ENCODE data around the gene F8A3. TPM values are rescaled to one million over a fixed set of nuclear protein-coding genes. Genes with fewer than 3 reads are reported as not detected.

Gene F8A3
- total and polyA plus RNA-seq, 9 of the 15 experiments (the other 6 are each of a cell fraction or from before 2014, with no cell fraction given) = not detected

DNA sequence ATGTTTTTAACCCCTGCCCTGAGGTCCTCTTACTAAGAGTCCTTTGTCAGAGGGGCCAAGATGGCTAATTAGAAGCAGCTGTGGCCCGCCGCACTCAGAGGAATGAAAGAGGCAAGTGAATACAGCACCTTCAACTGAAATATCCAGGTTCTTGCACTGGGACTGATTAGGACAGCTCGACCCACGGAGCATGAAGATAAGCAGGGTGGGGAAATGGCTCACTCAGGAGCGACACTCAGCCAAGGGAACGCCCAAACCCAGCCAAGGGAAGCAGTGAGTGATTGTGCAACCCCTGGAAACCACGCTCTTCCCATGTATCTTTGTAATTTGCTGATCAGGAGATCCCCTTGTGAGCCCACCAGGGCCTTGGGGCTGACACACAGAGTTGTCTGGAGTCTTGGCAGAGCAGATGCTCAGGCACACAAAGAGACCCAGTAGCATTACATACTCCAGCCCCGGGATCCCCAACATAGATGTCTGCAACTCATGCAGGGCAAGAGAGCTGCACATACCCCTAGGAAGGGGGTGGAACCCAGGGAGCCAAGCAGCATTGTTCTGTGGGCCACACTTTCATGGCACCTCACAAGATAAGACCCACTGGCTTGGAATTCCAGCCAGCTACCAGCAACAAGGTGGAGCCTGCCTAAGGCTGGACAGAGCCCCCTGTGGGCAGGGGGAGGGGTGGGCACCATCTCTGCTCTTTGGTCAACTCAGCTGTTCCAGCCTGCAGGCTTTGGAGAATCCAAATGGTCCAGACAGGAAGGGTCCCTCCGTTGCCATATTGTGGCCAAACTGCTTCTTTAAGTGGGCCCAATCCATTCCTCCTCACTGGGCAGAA, 23.3 kb downstream of the F8A3 start (continued):
- TF ChIP-seq, protein P1, sequence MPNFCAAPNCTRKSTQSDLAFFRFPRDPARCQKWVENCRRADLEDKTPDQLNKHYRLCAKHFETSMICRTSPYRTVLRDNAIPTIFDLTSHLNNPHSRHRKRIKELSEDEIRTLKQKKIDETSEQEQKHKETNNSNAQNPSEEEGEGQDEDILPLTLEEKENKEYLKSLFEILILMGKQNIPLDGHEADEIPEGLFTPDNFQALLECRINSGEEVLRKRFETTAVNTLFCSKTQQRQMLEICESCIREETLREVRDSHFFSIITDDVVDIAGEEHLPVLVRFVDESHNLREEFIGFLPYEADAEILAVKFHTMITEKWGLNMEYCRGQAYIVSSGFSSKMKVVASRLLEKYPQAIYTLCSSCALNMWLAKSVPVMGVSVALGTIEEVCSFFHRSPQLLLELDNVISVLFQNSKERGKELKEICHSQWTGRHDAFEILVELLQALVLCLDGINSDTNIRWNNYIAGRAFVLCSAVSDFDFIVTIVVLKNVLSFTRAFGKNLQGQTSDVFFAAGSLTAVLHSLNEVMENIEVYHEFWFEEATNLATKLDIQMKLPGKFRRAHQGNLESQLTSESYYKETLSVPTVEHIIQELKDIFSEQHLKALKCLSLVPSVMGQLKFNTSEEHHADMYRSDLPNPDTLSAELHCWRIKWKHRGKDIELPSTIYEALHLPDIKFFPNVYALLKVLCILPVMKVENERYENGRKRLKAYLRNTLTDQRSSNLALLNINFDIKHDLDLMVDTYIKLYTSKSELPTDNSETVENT (CRISPR knock-in tag; IDR thresholded peaks at IDR 0.05) = no peak
- TF ChIP-seq LCOR (CRISPR knock-in tag; IDR thresholded peaks at IDR 0.05) (no peak), SAFB (IDR thresholded peaks at IDR 0.05; ENCODE audit: borderline replicate concordance, low read depth, low read length) (no peak), ILF3 (IDR thresholded peaks at IDR 0.05; ENCODE audit: borderline replicate concordance) (no peak), CCAR2 (IDR thresholded peaks at IDR 0.05; ENCODE audit: low read depth, low read length) (no peak), ZNF699 (CRISPR knock-in tag; IDR thresholded peaks at IDR 0.05; ENCODE audit: insufficient replicate concordance) (no peak), ZNF197 (CRISPR knock-in tag; IDR thresholded peaks at IDR 0.05; ENCODE audit: low read depth) (no peak), EHMT2 (IDR thresholded peaks at IDR 0.05) (no peak), MEF2A (IDR thresholded peaks at IDR 0.05; ENCODE audit: control insufficient read depth, low read depth, low read length) (no peak), ADNP (tag; IDR thresholded peaks at IDR 0.05) (no peak)
- TF ChIP-seq, protein P2, sequence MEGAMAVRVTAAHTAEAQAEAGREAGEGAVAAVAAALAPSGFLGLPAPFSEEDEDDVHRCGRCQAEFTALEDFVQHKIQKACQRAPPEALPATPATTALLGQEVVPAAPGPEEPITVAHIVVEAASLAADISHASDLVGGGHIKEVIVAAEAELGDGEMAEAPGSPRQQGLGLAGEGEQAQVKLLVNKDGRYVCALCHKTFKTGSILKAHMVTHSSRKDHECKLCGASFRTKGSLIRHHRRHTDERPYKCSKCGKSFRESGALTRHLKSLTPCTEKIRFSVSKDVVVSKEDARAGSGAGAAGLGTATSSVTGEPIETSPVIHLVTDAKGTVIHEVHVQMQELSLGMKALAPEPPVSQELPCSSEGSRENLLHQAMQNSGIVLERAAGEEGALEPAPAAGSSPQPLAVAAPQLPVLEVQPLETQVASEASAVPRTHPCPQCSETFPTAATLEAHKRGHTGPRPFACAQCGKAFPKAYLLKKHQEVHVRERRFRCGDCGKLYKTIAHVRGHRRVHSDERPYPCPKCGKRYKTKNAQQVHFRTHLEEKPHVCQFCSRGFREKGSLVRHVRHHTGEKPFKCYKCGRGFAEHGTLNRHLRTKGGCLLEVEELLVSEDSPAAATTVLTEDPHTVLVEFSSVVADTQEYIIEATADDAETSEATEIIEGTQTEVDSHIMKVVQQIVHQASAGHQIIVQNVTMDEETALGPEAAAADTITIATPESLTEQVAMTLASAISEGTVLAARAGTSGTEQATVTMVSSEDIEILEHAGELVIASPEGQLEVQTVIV (CRISPR knock-in tag; IDR thresholded peaks at IDR 0.05; ENCODE audit: borderline replicate concordance) = no peak
- TF ChIP-seq, protein P3, sequence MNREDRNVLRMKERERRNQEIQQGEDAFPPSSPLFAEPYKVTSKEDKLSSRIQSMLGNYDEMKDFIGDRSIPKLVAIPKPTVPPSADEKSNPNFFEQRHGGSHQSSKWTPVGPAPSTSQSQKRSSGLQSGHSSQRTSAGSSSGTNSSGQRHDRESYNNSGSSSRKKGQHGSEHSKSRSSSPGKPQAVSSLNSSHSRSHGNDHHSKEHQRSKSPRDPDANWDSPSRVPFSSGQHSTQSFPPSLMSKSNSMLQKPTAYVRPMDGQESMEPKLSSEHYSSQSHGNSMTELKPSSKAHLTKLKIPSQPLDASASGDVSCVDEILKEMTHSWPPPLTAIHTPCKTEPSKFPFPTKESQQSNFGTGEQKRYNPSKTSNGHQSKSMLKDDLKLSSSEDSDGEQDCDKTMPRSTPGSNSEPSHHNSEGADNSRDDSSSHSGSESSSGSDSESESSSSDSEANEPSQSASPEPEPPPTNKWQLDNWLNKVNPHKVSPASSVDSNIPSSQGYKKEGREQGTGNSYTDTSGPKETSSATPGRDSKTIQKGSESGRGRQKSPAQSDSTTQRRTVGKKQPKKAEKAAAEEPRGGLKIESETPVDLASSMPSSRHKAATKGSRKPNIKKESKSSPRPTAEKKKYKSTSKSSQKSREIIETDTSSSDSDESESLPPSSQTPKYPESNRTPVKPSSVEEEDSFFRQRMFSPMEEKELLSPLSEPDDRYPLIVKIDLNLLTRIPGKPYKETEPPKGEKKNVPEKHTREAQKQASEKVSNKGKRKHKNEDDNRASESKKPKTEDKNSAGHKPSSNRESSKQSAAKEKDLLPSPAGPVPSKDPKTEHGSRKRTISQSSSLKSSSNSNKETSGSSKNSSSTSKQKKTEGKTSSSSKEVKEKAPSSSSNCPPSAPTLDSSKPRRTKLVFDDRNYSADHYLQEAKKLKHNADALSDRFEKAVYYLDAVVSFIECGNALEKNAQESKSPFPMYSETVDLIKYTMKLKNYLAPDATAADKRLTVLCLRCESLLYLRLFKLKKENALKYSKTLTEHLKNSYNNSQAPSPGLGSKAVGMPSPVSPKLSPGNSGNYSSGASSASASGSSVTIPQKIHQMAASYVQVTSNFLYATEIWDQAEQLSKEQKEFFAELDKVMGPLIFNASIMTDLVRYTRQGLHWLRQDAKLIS (CRISPR knock-in tag; IDR thresholded peaks at IDR 0.05) = no peak
- TF ChIP-seq, protein P4, sequence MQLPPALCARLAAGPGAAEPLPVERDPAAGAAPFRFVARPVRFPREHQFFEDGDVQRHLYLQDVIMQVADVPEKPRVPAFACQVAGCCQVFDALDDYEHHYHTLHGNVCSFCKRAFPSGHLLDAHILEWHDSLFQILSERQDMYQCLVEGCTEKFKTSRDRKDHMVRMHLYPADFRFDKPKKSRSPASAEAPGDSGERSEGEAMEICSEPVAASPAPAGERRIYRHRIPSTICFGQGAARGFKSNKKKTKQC (CRISPR knock-in tag; IDR thresholded peaks at IDR 0.05) = no peak
- TF ChIP-seq, protein P5, sequence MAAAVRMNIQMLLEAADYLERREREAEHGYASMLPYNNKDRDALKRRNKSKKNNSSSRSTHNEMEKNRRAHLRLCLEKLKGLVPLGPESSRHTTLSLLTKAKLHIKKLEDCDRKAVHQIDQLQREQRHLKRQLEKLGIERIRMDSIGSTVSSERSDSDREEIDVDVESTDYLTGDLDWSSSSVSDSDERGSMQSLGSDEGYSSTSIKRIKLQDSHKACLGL (CRISPR knock-in tag; IDR thresholded peaks at IDR 0.05; ENCODE audit: borderline replicate concordance, poor library complexity, severe bottlenecking) = no peak
- TF ChIP-seq, protein P6, sequence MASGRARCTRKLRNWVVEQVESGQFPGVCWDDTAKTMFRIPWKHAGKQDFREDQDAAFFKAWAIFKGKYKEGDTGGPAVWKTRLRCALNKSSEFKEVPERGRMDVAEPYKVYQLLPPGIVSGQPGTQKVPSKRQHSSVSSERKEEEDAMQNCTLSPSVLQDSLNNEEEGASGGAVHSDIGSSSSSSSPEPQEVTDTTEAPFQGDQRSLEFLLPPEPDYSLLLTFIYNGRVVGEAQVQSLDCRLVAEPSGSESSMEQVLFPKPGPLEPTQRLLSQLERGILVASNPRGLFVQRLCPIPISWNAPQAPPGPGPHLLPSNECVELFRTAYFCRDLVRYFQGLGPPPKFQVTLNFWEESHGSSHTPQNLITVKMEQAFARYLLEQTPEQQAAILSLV (tag; IDR thresholded peaks at IDR 0.05) = peak; percentile 80
